Upper lobe of left lung (tissue), 4 donors: Measurements from ENCODE around the gene OR5L1.

ENCODE experiments used
- EP300 ChIP-seq, 4 donors: sonication (generic); formaldehyde crosslinking; IDR thresholded peaks; one replicate each; pipeline ENCODE4 v1.5.1; 2017; ENCODE audit warnings: antibody characterized with exemption in 4 of 4, control low read depth in 2 of 4
- POLR2A ChIP-seq, 4 donors: fragments of 450-650 bp; IDR thresholded peaks; one replicate each; pipeline ENCODE4 v1.5.1; 2016 to 2017; ENCODE audit warnings: antibody characterized with exemption in 4 of 4, mild to moderate bottlenecking in 2 of 4
- POLR2AphosphoS5 ChIP-seq, 2 donors: sonication (generic); formaldehyde crosslinking; IDR thresholded peaks; one replicate each; pipeline ENCODE4 v1.5.1; 2017; ENCODE audit warnings: antibody characterized with exemption in 2 of 2
- TF ChIP-seq, protein P1 (sequence below), 6 experiments: fragments of 450-650 bp in 4 of 6; fragments of 200-600 bp in 2 of 6; sonication (generic) in 2 of 6; IDR thresholded peaks; one replicate each; pipeline ENCODE4 v1.5.1; 2016 to 2019; ENCODE audit warnings: antibody characterized with exemption in 6 of 6

DNA sequence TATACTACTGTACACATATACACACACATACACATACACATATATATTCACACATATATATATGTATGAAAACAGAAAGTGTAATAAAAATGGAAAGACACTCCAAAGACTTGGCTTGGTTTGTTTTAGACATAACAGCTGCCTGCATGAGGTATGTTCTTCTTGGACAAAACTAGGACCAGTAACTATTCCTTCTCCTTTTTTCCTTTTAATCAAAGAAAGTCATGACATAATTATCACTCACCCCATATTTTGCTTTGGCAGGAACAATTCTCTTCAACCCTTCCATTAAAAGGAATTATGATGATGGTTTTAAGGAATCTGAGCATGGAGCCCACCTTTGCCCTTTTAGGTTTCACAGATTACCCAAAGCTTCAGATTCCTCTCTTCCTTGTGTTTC lies 15.9 kb upstream of the OR5L1 start, which contains the start of gene OR5D14:
- TF ChIP-seq, protein P1, sequence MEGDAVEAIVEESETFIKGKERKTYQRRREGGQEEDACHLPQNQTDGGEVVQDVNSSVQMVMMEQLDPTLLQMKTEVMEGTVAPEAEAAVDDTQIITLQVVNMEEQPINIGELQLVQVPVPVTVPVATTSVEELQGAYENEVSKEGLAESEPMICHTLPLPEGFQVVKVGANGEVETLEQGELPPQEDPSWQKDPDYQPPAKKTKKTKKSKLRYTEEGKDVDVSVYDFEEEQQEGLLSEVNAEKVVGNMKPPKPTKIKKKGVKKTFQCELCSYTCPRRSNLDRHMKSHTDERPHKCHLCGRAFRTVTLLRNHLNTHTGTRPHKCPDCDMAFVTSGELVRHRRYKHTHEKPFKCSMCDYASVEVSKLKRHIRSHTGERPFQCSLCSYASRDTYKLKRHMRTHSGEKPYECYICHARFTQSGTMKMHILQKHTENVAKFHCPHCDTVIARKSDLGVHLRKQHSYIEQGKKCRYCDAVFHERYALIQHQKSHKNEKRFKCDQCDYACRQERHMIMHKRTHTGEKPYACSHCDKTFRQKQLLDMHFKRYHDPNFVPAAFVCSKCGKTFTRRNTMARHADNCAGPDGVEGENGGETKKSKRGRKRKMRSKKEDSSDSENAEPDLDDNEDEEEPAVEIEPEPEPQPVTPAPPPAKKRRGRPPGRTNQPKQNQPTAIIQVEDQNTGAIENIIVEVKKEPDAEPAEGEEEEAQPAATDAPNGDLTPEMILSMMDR (IDR thresholded peaks at IDR 0.05) = no peak
- TF ChIP-seq POLR2A (IDR thresholded peaks at IDR 0.05) (no peak), POLR2AphosphoS5 (IDR thresholded peaks at IDR 0.05) (no peak), EP300 (IDR thresholded peaks at IDR 0.05) (no peak)
